K562 (cell line): Measurements from ENCODE around the gene SYNJ2. TPM values are rescaled to one million over a fixed set of nuclear protein-coding genes. Genes with fewer than 3 reads are reported as not detected.

Experiments used
- ATAC-seq: fragments of 200-7000 bp; cut with Tn5 transposase; 3 replicates; pipeline ENCODE4 v1.9.1; 2020; ENCODE audit warnings: moderate library complexity
- BruUV-seq: library from RNA; stranded (reverse); fragments of 400-500 nt; replicated peaks from 2 replicates; lab custom pipeline; 2021; lab: Mats Ljungman, UMichigan
- CTCF ChIA-PET: fragments of 300-600 bp; formaldehyde crosslinking; extraction: SDS; loops from one replicate; lab custom pipeline; 2021; ENCODE audit warnings: low intra/inter-chr PET ratio; lab: Yijun Ruan, JAX
- POLR2A ChIA-PET: fragments of 300-600, 350-650 bp; sonication (Branson Sonifier 250); formaldehyde crosslinking; extraction: SDS; loops from one replicate; lab custom pipeline; 2021; ENCODE audit warnings: antibody characterized with exemption, inconsistent platforms; lab: Yijun Ruan, JAX
- DNase-seq, 4 experiments: peaks; one replicate each; pipeline versions ENCODE4 v3.0.0 to v3.0.0-alpha.2; 2011 to 2018; ENCODE audit warnings: low spot score in 3 of 4, mixed read lengths in 3 of 4; ENCODE audit errors: extremely low read depth in 1 of 4
- FAIRE-seq: peaks from 2 replicates; lab custom pipeline; 2011; peaks lifted over from hg19 to GRCh38; lab: Jason Lieb, UNC
- H2AFZ ChIP-seq: 2 replicates; pipeline ENCODE4 v1.6.0; 2011; ENCODE audit warnings: low read depth, low read length, control low read depth, inconsistent platforms
- H3K27ac ChIP-seq: fragments of 200-600 bp; 3 replicates; pipeline ENCODE4 v1.8.0; 2011; ENCODE audit warnings: low read depth, mild to moderate bottlenecking, control low read depth, inconsistent platforms, low read length, moderate library complexity, mixed read lengths; ENCODE audit errors: extremely low read depth
- H3K27me3 ChIP-seq, 2 experiments: fragments of 300-600 bp in 1 of 2; 2 replicates in 1 of 2; 3 replicates in 1 of 2; pipeline versions ENCODE4 v1.6.0 to v1.8.0; 2011; ENCODE audit warnings: inconsistent platforms in 2 of 2, low read length in 2 of 2, mild to moderate bottlenecking in 1 of 2, mixed read lengths in 1 of 2, moderate library complexity in 1 of 2; ENCODE audit not compliant: control insufficient read depth in 2 of 2, insufficient read depth in 2 of 2
- H3K36me3 ChIP-seq: fragments of 300-600 bp; 3 replicates; pipeline ENCODE4 v1.8.0; 2011; ENCODE audit warnings: mild to moderate bottlenecking, low read length, inconsistent platforms; ENCODE audit not compliant: control insufficient read depth, insufficient read depth
- H3K4me1 ChIP-seq, 2 experiments: fragments of 200-600 bp in 1 of 2; replicated peaks in 1 of 2; 2 replicates in 1 of 2; 3 replicates in 1 of 2; pipeline versions ENCODE4 v1.5.1 to v1.8.0; 2011; ENCODE audit warnings: inconsistent platforms in 2 of 2, low read length in 2 of 2, mild to moderate bottlenecking in 1 of 2, mixed read lengths in 1 of 2, moderate library complexity in 1 of 2; ENCODE audit not compliant: control insufficient read depth in 2 of 2, insufficient read depth in 2 of 2
- H3K4me2 ChIP-seq: 2 replicates; pipeline ENCODE4 v1.6.1; 2011; ENCODE audit warnings: low read length, control low read depth, inconsistent platforms, mixed read lengths; ENCODE audit not compliant: insufficient read depth
- H3K4me3 ChIP-seq: fragments of 200-600 bp; sonication (generic), shearing (Covaris generic); 2 replicates; pipeline ENCODE4 v1.5.1; 2016; ENCODE audit warnings: control low read depth, inconsistent platforms
- H3K79me2 ChIP-seq: fragments of 200-600 bp; 3 replicates; pipeline ENCODE4 v1.8.0; 2011; ENCODE audit warnings: low read length, inconsistent platforms; ENCODE audit not compliant: control insufficient read depth, insufficient read depth
- H3K9ac ChIP-seq, 2 experiments: 2 replicates each; pipeline versions ENCODE4 v1.6.0 to v1.6.1; 2011; ENCODE audit warnings: low read depth in 2 of 2, low read length in 2 of 2, control low read depth in 1 of 2, inconsistent platforms in 1 of 2, mild to moderate bottlenecking in 1 of 2, mixed read lengths in 1 of 2; ENCODE audit not compliant: insufficient read depth in 1 of 2
- H3K9me1 ChIP-seq: one replicate; pipeline ENCODE4 v1.6.0; 2011; ENCODE audit warnings: inconsistent platforms, mild to moderate bottlenecking, low read length, moderate library complexity; ENCODE audit not compliant: control insufficient read depth, insufficient read depth
- H3K9me3 ChIP-seq: replicated peaks from 2 replicates; pipeline ENCODE4 v1.5.1; 2011; ENCODE audit warnings: low read depth, low read length, inconsistent platforms; ENCODE audit not compliant: control insufficient read depth, insufficient read depth
- H4K20me1 ChIP-seq: replicated peaks from 2 replicates; pipeline ENCODE4 v1.6.1; 2011; ENCODE audit warnings: low read length, inconsistent platforms, mixed read lengths; ENCODE audit not compliant: control insufficient read depth, insufficient read depth
- FOSL1 ChIP-seq: fragments of 200-800 bp; sonication (Bioruptor generic); conservative IDR thresholded peaks from 2 replicates; pipeline ENCODE4 v1.6.1; 2016; ENCODE audit warnings: missing genetic modification characterization, missing compliant biosample characterization
- MAZ ChIP-seq, 2 experiments: fragments of 450-650 bp in 1 of 2; sonication (generic) in 1 of 2; formaldehyde crosslinking; IDR thresholded peaks in 1 of 2; conservative IDR thresholded peaks in 1 of 2; 2 replicates each; pipeline versions ENCODE4 v1.4.0 to v1.5.0; 2020; ENCODE audit warnings: mild to moderate bottlenecking in 1 of 2, missing genetic modification reagents in 1 of 2
- NR4A1 ChIP-seq, 2 experiments: fragments of 250-450 bp in 1 of 2; fragments of 450-650 bp in 1 of 2; sonication (Bioruptor Pico) in 1 of 2; IDR thresholded peaks; 2 replicates each; pipeline versions ENCODE4 v1.4.0 to v1.6.1; 2016 to 2020; ENCODE audit warnings: mild to moderate bottlenecking in 2 of 2, missing compliant biosample characterization in 1 of 2, missing genetic modification characterization in 1 of 2, moderate library complexity in 1 of 2
- PHB2 ChIP-seq: fragments of 450-650 bp; IDR thresholded peaks from 2 replicates; pipeline ENCODE4 v1.6.1; 2017; ENCODE audit warnings: low read depth
- SAFB2 ChIP-seq: fragments of 200-400 bp; formaldehyde crosslinking; IDR thresholded peaks from 2 replicates; pipeline ENCODE4 v1.6.1; 2018; ENCODE audit warnings: borderline replicate concordance, low read length, low read depth, moderate library complexity; ENCODE audit not compliant: severe bottlenecking
- SIN3B ChIP-seq: fragments of 450-650 bp; IDR thresholded peaks from 2 replicates; pipeline ENCODE4 v1.6.1; 2017; ENCODE audit warnings: low read depth, mild to moderate bottlenecking, moderate library complexity
- TCFL5 ChIP-seq: fragments of 250-450 bp; sonication (Bioruptor Pico); conservative IDR thresholded peaks from 2 replicates; pipeline ENCODE4 v1.6.1; 2021; ENCODE audit warnings: mild to moderate bottlenecking, moderate library complexity, matching md5 sums
- ZBTB40 ChIP-seq, 2 experiments: fragments of 450-650 bp in 1 of 2; sonication (generic) in 1 of 2; formaldehyde crosslinking in 1 of 2; IDR thresholded peaks; 2 replicates each; pipeline versions ENCODE4 v1.7.1 to v1.9.0; 2016 to 2022; ENCODE audit warnings: inconsistent platforms in 1 of 2, mild to moderate bottlenecking in 1 of 2, missing genetic modification reagents in 1 of 2
- WGBS: fragments of 100-300 bp; shearing (Covaris generic); methylation state at CpG from one replicate; pipeline ENCODE4 v1.1.6; 2016; ENCODE audit warnings: low coverage, mixed read lengths; ENCODE audit not compliant: insufficient coverage; ENCODE audit errors: missing lambda C conversion rate; 5-methylcytosine and 5-hydroxymethylcytosine counted together
- in situ Hi-C: fragments of 300-500 bp; cut with MboI; formaldehyde crosslinking; loops from 4 replicates; pipeline ENCODE4 v1.15.0; 2018; ENCODE audit warnings: inconsistent platforms, mixed read lengths
- intact Hi-C: fragments of 100-400 bp; cut with micrococcal nuclease; formaldehyde crosslinking; loops from 2 replicates; pipeline ENCODE4 v1.14.2; 2022
- polyA plus RNA-seq, 8 experiments: library from polyadenylated mRNA; depleted of rRNA in 4 of 8; stranded (reverse) in 5 of 8; unstranded in 3 of 8; fragments of >200 nt; fragmentation: Nextera tagmentation in 2 of 8; fragmentation: Illumina TruSeq in 1 of 8; extraction: Ambion mirVana in 2 of 8; extraction: Trizol in 1 of 8; gene quantifications; 2 replicates each; pipeline versions ENCODE4 v1.2.1 to v1.2.3, GENCODE V29; 2011 to 2014; ENCODE audit warnings: inconsistent platforms in 1 of 8, missing spikeins in 1 of 8
- total RNA-seq, 7 experiments: library from RNA; depleted of rRNA in 6 of 7; stranded (reverse); fragments of >200 nt in 6 of 7; fragmentation: Illumina TruSeq in 2 of 7; extraction: Trizol in 2 of 7; gene quantifications; 2 replicates each; pipeline versions ENCODE4 v1.2.1 to v1.2.3, GENCODE V29; 2011 to 2021; ENCODE audit warnings: low replicate concordance in 1 of 7
- TF ChIP-seq, protein P1 (sequence below): fragments of 250-450 bp; sonication (Bioruptor Pico); IDR thresholded peaks from 2 replicates; pipeline ENCODE4 v1.5.0; 2022; ENCODE audit warnings: mild to moderate bottlenecking

SYNJ2 gene
- total and polyA plus RNA-seq, 9 of the 15 experiments (the other 6 are each of a cell fraction or from before 2014, with no cell fraction given) = 3.0 to 27.7 (median 17.8) TPM

- no peaks in the 10 kb centered on the region for H3K27me3 ChIP-seq
- H3K4me3 ChIP-seq = no peak overlapping the region
- POLR2A ChIA-PET = interaction anchor here (0.7 to 4.3 kb wide), 6 partner anchors 8 to 1401 kb away, joined by 3 to 19 read pairs (median 4); no protein-coding TSS in a partner anchor
- no peaks in the 10 kb centered on the region for H3K9me3 ChIP-seq
- peak overlapping the region; percentile 80; the same call in 2 of the 3 replicates for H3K27ac ChIP-seq
- peaks cover 15% of the 10 kb centered on the region for H3K36me3 ChIP-seq
- H3K79me2 ChIP-seq = peaks cover 8% of the 10 kb centered on the region; the same call in 2 of the 3 replicates
- H4K20me1 ChIP-seq = no peaks in the 10 kb centered on the region
- no TSS peak for BruUV-seq
- H3K4me2 ChIP-seq = peak overlapping the region; percentile 79
- 55% methylated on average over 4 of the region's 4 CpGs for WGBS
- in situ Hi-C loops = no loop called here
- intact Hi-C loops = loop anchor here (2.0 kb wide), 1 partner anchor 59 kb away; no protein-coding TSS in a partner anchor
- H3K4me1 ChIP-seq = peaks cover 46 to 60% of the 10 kb centered on the region in 2 experiments
- DNase-seq (no peak), FAIRE-seq (no peak), ATAC-seq (no peak)
- H3K9ac ChIP-seq = peak overlapping the region in 1 of 2 experiments; percentile 57; a peak in 1 of 4 replicates
- CTCF ChIA-PET = no interaction called here
- H3K9me1 ChIP-seq = peaks cover 6% of the 10 kb centered on the region
- H2AFZ ChIP-seq = no peak overlapping the region
- TF ChIP-seq, protein P1, sequence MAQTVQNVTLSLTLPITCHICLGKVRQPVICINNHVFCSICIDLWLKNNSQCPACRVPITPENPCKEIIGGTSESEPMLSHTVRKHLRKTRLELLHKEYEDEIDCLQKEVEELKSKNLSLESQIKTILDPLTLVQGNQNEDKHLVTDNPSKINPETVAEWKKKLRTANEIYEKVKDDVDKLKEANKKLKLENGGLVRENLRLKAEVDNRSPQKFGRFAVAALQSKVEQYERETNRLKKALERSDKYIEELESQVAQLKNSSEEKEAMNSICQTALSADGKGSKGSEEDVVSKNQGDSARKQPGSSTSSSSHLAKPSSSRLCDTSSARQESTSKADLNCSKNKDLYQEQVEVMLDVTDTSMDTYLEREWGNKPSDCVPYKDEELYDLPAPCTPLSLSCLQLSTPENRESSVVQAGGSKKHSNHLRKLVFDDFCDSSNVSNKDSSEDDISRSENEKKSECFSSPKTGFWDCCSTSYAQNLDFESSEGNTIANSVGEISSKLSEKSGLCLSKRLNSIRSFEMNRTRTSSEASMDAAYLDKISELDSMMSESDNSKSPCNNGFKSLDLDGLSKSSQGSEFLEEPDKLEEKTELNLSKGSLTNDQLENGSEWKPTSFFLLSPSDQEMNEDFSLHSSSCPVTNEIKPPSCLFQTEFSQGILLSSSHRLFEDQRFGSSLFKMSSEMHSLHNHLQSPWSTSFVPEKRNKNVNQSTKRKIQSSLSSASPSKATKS (CRISPR knock-in tag) = no peak
- TF ChIP-seq MAZ (CRISPR knock-in tag; conservative IDR thresholded peaks at IDR 0.05 in 1 of 2, IDR thresholded peaks at IDR 0.05 in 1 of 2) = no peak
- no peak for TF ChIP-seq PHB2
- no peak for TF ChIP-seq ZBTB40 (IDR thresholded peaks at IDR 0.05)
- no peak for TF ChIP-seq ZBTB40 (CRISPR knock-in tag; IDR thresholded peaks at IDR 0.05)
- TF ChIP-seq SAFB2 = no peak
- TF ChIP-seq SIN3B = no peak
- TF ChIP-seq TCFL5 (CRISPR knock-in tag) = no peak
- no peak for TF ChIP-seq NR4A1 (CRISPR knock-in tag; IDR thresholded peaks at IDR 0.05)
- TF ChIP-seq NR4A1 (tag; IDR thresholded peaks at IDR 0.05) = no peak
- no peak for TF ChIP-seq FOSL1 (tag)
Measured at GRCh38 chr6:158041370-158041769, 59.7 kb downstream of the SYNJ2 start.
